ENCODE measurements around the gene ROBO1. TPM values are rescaled to one million over a fixed set of nuclear protein-coding genes. Genes with fewer than 3 reads are reported as not detected.
"Not testable (repeated sequence)": the region's sequence is repeated elsewhere in the genome, so short reads cannot be mapped to it uniquely, and the experiment has no call there.

The ROBO1 gene
- total RNA-seq, 1 donor from 2014 or later = 0.64 TPM

DNA sequence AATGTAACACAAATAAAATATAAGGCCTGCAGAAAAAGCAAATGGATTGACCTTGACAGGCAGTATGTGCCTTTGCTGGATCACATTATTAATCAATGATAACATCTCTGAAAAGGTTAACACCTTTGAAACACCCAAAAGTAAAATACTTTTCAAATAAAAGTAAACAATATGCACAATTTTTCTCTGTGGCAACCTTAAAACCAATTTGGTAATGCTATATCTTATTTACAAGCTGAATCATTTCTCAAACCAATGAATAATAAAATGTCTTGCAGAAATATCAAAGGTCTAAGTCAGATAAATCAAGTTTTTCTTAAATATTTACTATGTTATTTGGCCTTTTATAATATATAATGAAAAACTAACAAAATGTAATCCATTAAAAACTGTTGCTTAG is 1018.7 kb downstream of the ROBO1 start:
- no peak for DNase-seq (ENCODE audit: low read depth in 2 of 2)

DNA sequence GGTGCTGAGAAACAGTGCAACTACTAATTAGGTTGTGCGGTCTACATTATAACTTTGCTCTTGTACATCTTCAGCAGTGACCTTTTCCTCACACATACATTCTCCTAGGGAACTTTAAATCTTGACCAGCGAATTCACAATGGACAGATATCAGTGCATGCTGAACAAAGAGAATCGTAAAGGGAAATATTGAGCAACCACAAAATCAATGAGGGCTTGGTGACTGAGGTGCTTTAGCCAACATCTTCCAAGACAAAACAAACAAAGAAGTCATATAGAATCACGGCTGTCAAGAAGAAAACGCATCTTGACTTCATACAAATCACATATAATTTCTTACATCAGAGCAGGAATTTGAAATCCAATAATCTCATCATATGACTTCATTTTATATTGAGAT is 1022.0 kb downstream of the ROBO1 start:
- DNase-seq (ENCODE audit: low read depth in 2 of 2) = no peak

DNA sequence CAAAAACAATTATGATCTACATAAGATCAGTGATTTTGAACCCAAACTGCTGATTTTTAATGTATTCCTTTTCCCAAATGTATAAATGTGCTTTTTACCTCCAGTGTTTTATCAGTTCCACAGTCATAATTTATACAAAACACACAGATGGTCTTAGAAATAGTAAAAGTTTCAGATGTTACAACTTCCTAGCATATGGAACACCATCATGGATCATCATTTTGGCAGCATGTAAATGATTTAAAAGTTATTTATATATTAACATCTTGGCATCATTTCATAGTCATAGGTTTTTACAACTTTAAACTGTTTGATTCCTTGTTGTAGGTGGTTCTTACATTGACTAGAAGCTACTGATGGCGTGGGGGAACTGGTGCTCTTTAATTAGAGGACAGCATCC is 1025.3 kb downstream of the ROBO1 start:
- DNase-seq (ENCODE audit: low read depth in 2 of 2) = no peak

DNA sequence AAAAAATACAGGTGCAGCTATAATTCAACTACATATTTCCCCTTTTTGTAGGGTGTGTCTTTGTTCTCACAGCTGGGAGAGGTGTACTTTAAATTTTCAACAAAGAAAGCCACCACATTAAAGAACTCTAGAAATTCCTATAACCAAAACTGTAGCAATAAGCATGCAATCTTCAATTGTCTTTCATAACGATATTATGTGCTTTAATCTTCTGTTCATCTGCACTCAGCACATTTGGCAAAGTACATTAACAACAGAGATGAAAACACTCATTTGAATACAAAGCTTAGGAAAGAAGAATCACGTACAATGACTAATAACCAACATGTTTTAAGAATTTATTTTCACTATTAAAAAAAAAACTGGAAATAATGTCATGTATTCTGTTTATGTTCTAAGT is 1025.8 kb downstream of the ROBO1 start:
- no peak for DNase-seq (ENCODE audit: low read depth in 2 of 2)

DNA sequence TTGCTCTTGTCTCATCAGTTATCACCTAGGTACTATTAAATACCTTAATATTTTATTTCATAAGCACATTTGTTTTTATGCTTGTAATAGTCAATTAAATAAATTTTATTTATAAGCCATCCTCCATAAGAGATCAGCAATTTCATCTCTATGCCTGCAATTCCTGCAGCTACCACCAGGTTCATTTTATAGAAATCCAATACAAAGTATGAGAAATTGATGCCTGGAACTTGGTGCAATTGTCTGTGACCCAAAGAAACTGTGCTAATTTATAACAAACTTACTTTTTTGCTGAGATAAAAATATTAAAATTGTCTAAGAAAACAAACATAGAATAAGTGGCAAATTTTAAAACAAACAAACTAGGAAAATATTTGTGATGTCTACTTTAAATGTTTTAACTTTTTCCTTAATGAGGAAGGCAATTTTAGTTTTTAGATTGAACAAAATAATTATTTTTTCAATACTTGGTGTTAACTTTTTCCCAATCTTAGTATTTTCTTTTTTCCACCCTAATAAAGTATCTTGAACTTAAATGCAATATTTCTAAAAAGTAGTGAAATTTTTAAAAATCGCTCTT is 1026.6 kb downstream of the ROBO1 start:
- DNase-seq (ENCODE audit: low read depth in 2 of 2) = no peak

DNA sequence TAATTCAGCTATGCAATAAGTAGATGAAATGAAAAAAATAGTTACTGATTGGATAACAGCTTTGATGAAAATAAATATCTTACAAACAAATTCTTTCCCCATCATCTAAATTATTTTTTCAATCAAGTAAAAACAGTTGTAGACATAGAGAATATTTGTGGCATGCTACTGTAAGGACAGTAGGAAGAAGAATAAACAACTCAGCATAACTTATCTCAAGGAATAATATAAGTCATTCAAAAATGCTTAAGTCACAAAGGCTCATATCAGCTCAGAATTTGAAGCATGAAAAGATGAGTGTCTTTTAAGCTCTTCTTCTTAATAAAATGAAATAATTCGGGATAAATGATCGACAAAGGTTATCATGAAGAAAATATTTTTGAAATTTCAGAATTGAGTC is 1029.0 kb downstream of the ROBO1 start:
- DNase-seq (ENCODE audit: low read depth in 2 of 2) = no peak

DNA sequence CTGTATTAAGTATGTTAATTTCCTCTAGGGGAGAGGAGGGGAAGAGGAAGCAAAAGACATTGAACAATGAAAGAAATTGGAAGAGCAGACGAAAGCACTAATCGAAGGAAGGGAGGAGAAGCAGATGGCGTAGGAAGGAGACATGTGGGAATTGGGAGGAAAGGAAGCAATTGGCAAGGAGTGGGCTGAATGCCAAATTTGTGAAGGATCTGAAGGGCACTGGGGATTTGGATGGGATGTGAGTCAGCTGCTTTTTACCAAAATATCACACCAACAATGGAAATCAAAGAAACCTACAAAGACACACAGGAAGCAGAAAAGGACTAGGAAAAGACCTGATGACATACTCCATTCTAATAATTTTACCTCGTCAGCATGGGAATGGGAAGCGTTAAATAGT is 1029.8 kb downstream of the ROBO1 start:
- no peak for DNase-seq (ENCODE audit: low read depth in 2 of 2)

DNA sequence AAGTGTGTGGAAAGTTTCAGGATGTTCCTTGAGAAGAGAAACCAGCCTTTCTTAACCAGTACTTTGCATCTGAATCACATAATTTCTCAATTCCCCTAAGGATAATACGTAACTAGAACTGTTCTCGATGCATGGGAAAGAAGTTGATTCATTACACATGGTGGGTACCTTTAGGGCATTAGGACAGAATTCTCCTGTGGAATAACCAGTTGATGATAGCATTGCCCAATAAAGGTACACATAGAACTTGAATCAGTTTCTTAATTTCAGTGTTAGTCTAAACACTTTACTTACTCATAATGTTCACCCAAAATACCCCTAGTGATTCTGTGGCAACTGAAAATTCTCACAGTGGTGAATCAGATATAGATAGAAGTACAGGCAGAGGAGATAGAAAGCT is 1030.9 kb downstream of the ROBO1 start:
- no peak for DNase-seq (ENCODE audit: low read depth in 2 of 2)

DNA sequence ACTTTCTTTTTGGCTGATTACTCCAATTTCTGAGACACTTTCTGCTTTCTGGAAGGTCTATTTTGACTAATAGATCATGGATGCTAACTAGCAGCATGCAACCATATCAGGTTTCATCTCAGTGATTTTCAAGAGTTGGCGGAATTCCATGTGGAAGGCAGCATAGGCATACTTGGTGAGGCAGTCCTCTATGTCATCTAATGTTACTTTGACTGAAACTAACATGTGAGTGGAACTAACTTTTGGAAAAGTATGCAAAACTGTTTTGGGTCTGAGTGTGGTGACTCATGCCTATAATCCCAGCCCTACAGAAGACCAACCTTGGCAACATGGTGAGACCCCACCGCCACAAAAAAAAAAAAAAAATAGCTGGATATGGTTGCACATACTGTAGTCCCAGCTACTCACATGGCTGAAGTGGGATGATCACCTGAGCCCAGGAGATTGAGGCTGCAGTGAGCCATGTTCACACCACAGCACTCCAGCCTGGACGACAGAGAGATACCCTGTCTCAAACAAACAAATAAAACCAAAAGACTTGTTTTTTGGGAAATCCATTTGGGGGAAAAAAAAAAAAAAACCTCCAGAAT is 1033.7 kb downstream of the ROBO1 start:
- no peak for DNase-seq (ENCODE audit: low read depth in 2 of 2)

DNA sequence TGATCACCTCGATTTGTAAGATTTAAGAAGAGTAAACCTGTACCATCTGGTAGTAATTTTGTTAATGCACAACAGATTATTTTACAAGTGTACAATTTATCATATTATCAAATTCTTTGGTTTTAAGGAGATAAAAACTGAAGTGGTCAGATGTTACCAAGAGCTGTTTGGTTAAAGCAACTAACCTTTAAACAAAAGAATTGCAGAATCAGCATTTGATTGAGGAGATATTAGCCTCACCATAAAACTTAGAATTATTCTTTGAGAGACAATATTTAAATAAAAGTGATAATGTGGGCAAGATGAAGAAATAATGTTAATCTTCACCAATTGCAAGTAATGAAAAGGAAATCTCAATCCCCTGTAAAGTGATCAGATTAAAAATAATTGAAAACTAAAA is 1034.9 kb downstream of the ROBO1 start:
- no peak for DNase-seq (ENCODE audit: low read depth in 2 of 2)

DNA sequence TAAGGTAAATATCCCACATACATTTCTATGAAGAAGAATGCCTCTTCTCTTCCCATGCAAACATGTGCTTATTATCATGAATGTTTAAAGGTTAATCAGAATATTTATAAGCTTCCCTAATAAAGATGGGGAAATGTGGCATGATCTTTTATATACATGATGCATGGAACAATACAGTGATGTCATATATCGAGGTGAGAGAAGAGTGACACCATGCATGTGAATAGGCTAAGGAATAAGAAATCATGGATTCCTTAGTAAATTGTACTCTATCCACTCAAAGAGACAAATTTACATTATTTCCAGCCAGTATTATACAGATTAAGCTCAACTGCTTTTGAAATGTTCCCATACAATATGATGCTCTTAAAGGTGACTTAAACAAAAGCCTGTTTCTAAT is 1035.3 kb downstream of the ROBO1 start:
- no peak for DNase-seq (ENCODE audit: low read depth in 2 of 2)

DNA sequence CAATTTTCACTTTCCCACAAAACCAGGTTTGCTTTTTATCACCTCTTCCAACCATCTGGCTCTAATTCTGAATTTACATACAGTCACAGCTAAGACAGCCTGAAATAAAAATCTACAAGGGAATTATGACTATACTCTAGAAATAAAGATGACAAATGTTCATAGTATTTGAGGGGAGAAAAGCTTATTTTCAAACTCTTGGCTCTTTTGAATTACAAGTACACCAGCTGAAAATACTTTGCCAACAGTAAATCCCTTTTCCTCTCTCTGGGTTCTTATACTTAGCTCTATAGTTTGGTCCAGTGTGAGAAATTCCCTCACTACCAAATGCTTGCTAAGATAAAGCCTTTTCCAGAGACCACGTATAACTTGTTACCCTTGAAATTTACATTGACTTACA is 1037.9 kb downstream of the ROBO1 start:
- DNase-seq (ENCODE audit: low read depth in 2 of 2) = no peak

DNA sequence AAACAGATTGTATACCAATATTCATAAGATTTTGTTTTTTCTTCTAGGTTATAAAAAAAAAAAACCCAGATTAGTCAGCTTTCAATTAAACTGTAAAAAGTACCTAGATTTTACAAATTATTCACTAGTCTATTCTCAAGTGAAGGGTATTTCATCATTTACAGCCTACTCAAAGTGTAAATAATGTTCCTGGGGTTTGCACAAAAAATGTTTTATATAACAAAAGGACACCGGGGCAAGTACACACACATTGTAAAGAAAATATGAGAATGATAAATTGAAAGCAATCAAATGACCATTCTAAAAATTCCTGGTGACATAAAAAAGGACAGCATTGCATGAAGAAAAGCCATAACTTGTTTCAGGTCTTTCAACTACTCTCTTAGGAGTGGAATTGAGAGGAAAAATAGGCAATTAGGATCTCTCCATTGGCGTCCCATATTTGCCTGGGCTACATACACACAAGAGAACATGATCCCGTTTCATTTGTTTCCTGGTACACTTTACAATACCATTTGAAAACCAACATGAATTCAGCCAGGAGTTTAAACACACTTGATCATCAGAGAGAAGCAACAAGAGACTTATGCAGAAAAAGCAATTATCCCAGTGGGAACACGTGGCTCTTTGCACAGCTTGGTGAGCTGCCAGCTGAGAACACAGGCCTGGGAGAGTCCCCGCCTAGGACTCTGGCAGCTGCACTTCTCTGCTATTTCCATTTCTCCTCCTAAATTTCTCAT is 1039.2 kb downstream of the ROBO1 start:
- DNase-seq (ENCODE audit: low read depth in 2 of 2) = no peak

DNA sequence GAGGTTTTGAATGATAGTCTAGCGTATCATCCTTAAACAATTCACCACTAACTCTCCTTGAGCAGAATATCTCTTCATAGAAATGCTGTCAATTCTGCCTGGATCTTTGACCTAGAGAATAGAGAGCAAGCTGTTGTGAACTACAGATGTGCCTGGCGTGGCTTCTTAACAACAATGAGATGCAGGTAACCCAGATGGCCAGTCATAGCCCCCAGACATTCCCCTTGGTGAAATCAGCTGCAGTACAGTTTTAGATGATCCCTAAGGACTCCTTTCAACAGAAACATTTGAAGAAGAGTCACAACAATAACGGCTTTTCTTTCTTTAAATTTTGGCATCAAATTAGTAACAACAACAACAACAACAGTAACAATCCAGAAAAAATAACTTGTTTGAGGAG is 1041.3 kb downstream of the ROBO1 start:
- DNase-seq (ENCODE audit: low read depth in 2 of 2) = no peak

DNA sequence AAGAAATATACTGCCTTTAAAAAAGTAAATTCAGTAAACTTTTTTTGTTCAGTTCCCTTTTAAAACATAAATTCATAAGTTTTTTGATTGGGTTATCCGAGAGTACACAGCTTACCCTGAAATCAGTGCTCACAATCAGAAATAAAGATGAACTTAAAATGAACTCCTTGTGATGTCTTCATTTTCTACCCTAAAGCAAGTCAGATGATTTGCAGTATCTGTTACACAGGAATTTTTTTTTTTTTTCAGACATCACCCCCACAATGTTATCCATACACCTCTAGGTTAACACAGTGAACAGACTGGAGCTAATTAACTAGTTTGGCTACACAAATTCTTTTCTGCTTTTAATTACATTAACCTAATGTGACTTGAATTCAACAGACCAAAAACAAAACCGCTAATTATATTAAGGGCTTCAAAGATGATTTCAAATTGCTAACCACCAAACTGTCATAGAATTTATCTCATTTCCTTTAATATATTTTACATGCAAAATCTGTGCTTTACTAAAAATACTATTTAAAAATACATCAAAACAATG is 1042.0 kb downstream of the ROBO1 start:
- no peak for DNase-seq (ENCODE audit: low read depth in 2 of 2)

DNA sequence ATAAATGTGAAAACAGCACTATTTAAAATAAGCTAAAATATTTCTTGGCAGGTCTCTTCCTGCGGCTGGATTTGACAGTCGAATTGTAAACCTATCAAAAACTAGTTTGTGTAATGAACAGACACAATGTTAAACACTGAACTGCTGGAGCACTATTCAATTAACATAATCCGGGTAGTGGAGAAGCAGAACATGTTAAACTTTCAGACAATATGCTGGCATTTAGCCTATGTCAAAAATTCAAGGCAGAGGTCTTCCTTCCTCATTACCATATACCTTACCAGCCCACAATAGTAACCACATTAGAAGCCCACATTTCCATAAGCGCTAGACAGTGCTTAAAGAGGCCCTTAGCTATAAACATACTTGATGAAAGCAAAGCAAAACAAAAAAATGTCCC is 1042.9 kb downstream of the ROBO1 start:
- no peak for DNase-seq (ENCODE audit: low read depth in 2 of 2)

DNA sequence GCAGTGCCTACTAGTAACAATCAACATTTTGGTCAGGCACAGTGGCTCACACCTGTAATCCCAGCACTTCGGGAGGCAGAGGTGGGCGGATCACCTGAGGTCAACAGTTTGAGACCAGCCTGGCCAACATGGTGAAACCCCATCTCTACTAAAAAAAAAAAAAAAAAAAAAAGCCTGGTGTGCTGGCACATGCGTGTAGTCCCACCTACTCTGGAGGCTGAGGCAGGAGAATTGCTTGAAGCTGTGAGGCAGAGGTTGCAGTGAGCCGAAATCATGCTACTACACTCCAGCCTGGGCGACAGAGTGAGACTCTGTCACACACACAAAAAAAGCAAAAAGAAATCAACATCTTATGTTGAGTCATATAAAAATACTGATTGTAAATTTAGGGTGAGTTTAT is 1043.4 kb downstream of the ROBO1 start:
- not testable (repeated sequence) for DNase-seq (ENCODE audit: low read depth in 2 of 2)

DNA sequence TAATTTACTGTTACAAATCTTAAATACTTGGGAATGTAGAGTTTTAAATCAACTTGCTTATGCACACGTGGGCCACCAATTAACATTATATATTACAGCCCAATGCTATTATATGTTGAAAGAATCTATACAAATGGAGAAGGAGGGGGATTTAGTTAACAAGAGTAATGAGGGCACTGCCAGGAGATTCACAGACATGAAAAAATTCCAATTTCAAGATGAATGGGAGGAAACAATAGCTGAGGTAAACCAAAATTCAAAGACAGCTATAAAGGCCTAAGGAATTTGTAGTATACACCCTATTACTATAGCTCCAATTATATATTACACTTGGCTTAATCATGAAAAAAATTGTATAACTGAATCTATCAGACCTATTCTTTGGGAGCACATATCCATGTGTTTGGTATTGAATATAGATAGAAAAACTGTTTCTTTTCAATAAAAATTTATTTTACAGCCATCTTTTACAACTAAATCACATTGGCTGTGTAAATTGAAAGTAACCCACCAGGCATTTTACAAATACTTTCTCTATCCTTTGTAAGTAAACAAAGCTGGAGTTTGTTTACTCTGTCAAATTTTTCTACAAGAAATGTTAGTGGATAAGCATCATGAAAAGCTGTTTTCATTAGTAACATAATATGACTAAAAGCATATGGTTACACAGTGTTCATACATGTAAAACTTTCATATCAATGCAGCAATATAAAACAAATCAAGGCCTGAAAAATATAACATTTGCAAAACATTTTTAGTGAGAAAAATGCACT is 1045.8 kb downstream of the ROBO1 start:
- no peak for DNase-seq (ENCODE audit: low read depth in 2 of 2)

DNA sequence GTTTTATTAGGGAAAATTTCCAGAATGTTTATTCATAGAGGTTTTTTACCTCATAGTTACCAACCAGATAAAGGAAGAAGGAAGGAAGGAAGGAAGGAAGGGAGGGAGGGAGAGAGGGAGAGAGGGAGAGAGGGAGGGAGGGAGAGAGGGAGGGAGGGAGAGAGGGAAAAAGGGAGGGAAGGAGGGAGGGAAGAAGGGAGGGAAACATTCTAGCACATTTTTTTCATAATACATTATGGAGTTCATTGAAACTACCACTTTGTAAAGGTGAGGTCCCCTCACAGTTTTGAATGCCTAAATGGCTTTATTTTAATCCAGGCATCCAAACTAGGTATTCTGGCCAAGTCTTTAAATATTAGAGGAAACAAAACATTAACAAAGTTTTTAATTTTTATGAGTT is 1049.1 kb downstream of the ROBO1 start:
- no peak for DNase-seq (ENCODE audit: low read depth in 2 of 2)

DNA sequence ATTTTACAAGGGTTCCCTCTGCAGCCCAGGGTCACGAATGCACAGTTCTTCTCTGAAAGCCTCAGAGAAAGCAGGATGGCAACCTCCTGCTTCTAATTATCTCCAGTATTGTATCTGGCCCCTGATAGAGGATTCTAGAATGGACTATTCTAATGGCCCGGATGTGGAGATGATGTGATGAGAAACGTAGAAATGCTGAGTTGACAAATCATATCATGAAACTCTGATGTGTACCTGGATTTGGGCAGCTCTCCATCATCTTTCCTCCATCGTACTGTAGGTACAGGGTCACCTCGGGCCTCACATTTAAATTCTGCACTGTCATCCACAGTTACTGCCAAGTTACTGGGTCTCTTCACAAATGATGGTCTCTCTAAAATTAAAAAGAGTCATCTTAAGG is 1050.8 kb downstream of the ROBO1 start:
- no peak for DNase-seq (ENCODE audit: low read depth in 2 of 2)

DNA sequence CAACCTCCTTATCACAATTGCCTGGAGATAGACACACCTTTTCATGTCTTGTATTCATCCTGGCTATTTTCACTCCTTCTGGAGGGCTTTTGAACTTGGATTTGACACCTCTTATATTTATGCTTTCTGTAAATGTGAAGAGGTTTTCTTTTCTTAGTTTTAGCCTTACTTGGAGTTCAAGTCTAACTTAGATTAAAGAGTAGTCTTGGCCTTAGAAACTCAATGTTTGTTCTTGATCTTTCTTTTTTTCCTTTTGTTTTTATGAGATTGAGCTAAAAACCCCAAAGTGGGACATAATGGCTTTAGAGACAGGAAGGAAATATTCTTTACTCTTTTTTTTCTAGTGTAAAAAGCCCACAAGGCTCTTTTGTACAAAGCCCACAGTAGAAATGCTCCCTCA is 1054.9 kb downstream of the ROBO1 start:
- no peak for DNase-seq (ENCODE audit: low read depth in 2 of 2)

DNA sequence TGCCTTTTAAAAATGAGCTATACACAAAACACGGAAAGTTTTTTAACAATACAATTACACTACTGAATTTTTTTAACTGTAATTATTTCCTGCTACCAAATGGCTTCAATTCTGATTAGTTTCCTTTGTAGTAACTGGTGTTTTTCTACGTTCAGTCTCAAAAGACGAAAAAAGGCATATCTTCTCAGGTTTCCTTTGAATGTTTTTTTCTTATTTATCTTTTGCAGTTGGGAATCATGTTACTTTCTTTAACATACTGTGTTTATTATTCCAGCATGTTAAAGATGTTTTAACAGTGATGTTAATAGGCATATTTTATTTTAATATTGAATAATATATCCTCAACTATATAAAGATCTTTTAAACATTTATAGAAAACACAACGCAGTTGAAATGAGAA is 1055.5 kb downstream of the ROBO1 start:
- no peak for DNase-seq (ENCODE audit: low read depth in 2 of 2)

Data from dermis microvascular lymphatic vessel endothelial cell (primary cell).